ENCODE measurements around the gene FAM221A.
"Not testable (repeated sequence)": the region's sequence is repeated elsewhere in the genome, so short reads cannot be mapped to it uniquely, and the experiment has no call there.

The FAM221A gene

GRCh38 chr7:23698822-23699221, 18.8 kb downstream of the FAM221A start:
- no peak for DNase-seq (ENCODE audit: low read depth in 2 of 3, low spot score in 1 of 3)

GRCh38 chr7:23700046-23700445, 20.0 kb downstream of the FAM221A start:
- no peak for DNase-seq (ENCODE audit: low read depth in 2 of 3, low spot score in 1 of 3)

GRCh38 chr7:23709081-23709750, 29.2 kb downstream of the FAM221A start:
- DNase-seq (ENCODE audit: low read depth in 2 of 3, low spot score in 1 of 3), result no peak

GRCh38 chr7:23710000-23710399, 30.0 kb downstream of the FAM221A start, which contains the start of gene STK31:
Gene STK31, plus strand, starts transcription at chr7:23710219. Its CDS starts 67 bp downstream, at chr7:23710286.
- DNase-seq (ENCODE audit: low read depth in 2 of 3, low spot score in 1 of 3), result no peak

- DNase-seq (ENCODE audit: low read depth in 2 of 3, low spot score in 1 of 3), result no peak
These were observed 32.6 kb downstream of the FAM221A start for GRCh38 chr7:23712368-23713284.

GRCh38 chr7:23713285-23714149, 33.5 kb downstream of the FAM221A start:
- DNase-seq (ENCODE audit: low read depth in 2 of 3, low spot score in 1 of 3), result no peak

GRCh38 chr7:23714150-23714464, 34.1 kb downstream of the FAM221A start:
- DNase-seq (ENCODE audit: low read depth in 2 of 3, low spot score in 1 of 3), result no peak

GRCh38 chr7:23714579-23714978, 34.6 kb downstream of the FAM221A start:
- no peak for DNase-seq (ENCODE audit: low read depth in 2 of 3, low spot score in 1 of 3)

- DNase-seq (ENCODE audit: low read depth in 2 of 3, low spot score in 1 of 3), result no peak
These were observed 35.1 kb downstream of the FAM221A start for GRCh38 chr7:23715099-23715498.

- no peak for DNase-seq (ENCODE audit: low read depth in 2 of 3, low spot score in 1 of 3)
These were observed 37.8 kb downstream of the FAM221A start for GRCh38 chr7:23717788-23718187.

- no peak for DNase-seq (ENCODE audit: low read depth in 2 of 3, low spot score in 1 of 3)
These were observed 41.5 kb downstream of the FAM221A start for GRCh38 chr7:23721456-23721855.

- not testable (repeated sequence) for DNase-seq (ENCODE audit: low read depth in 2 of 3, low spot score in 1 of 3)
These were observed 42.7 kb downstream of the FAM221A start for GRCh38 chr7:23722587-23723216.

- DNase-seq (ENCODE audit: low read depth in 2 of 3, low spot score in 1 of 3), result not testable (repeated sequence)
These were observed 44.1 kb downstream of the FAM221A start for GRCh38 chr7:23724113-23724512.

GRCh38 chr7:23742051-23742450, 62.1 kb downstream of the FAM221A start:
- DNase-seq (ENCODE audit: low read depth in 2 of 3, low spot score in 1 of 3), result no peak

GRCh38 chr7:23743226-23743625, 63.2 kb downstream of the FAM221A start:
- DNase-seq (ENCODE audit: low read depth in 2 of 3, low spot score in 1 of 3), result no peak

GRCh38 chr7:23746629-23747028, 66.6 kb downstream of the FAM221A start:
- DNase-seq (ENCODE audit: low read depth in 2 of 3, low spot score in 1 of 3), result no peak

GRCh38 chr7:23751852-23752251, 71.9 kb downstream of the FAM221A start:
- DNase-seq (ENCODE audit: low read depth in 2 of 3, low spot score in 1 of 3), result no peak
